GM12892 (cell line): ENCODE measurements around the gene PNPLA2.

Experiments used
- POLR2A ChIP-seq: IDR thresholded peaks from 2 replicates; pipeline ENCODE4 v1.6.1; 2011; ENCODE audit warnings: low read depth, low read length, control low read depth
- POLR2AphosphoS5 ChIP-seq: IDR thresholded peaks from 2 replicates; pipeline ENCODE4 v1.6.1; 2011; ENCODE audit warnings: low read depth, low read length, control low read depth

DNA sequence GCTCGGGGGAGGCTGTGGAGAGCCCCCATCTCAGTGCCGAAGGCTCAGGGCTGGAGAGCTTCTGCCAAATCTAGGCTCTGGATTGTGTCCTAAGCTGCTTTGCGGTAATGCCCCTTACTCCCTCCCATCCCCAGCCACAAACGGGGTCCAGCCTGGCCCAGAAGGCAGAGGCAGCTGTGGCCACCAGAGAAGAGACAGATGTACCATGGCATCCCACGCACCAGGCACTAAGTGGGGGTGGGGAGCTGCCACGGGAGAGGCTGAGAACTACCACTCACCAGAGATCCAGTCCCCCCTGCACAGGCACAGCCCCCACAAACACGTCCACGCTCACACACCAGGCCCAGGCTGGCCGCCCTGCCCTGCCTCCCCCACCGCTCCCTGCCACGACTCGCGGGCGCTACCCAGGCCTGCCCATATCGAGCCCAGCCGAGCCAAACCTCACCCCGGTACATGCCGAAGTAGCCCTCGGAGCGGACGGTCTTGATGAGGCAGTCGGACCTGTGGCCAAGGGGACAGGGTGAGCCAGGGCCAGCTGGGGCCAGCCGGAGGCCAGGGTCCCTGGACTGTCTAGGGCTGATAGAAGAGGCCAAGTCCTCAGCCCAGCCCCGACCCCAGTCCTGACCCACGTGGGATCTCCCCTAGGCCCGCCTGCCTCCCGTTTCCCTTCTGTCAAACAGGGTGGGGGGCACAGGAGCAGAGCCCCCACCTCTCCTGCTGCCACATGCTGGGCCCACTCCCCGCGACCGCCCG lies 24.5 kb upstream of the PNPLA2 start:
- TF ChIP-seq POLR2AphosphoS5 (no peak), POLR2A (no peak)
